Mesendoderm (in vitro differentiated cells): ENCODE results near the gene NUDT19.
A peak's percentile ranks its signal among the peaks of the same experiment; 100 is the strongest.

Source experiments
- DNase-seq: peaks from one replicate; pipeline ENCODE4 v3.0.0; 2013
- H2AK5ac ChIP-seq: 2 replicates; pipeline ENCODE4 v1.6.1; 2013; ENCODE audit warnings: low read length, inconsistent platforms
- H2BK120ac ChIP-seq: 2 replicates; pipeline ENCODE4 v1.6.1; 2013; ENCODE audit warnings: low read depth, mild to moderate bottlenecking, low read length, moderate library complexity, mixed read lengths
- H2BK15ac ChIP-seq: replicated peaks from 2 replicates; pipeline ENCODE4 v1.6.1; 2013; ENCODE audit warnings: low read depth, mild to moderate bottlenecking, moderate library complexity
- H2BK5ac ChIP-seq: 2 replicates; pipeline ENCODE4 v1.6.1; 2013; ENCODE audit warnings: low read length, inconsistent platforms
- H3K18ac ChIP-seq: 2 replicates; pipeline ENCODE4 v1.6.1; 2013; ENCODE audit warnings: mild to moderate bottlenecking, low read length, mixed read lengths
- H3K23ac ChIP-seq: one replicate; pipeline ENCODE4 v1.6.1; 2013; ENCODE audit warnings: low read length
- H3K27ac ChIP-seq: 2 replicates; pipeline ENCODE4 v1.5.1; 2013; ENCODE audit warnings: low read depth, mild to moderate bottlenecking, inconsistent platforms, low read length, moderate library complexity
- H3K27me3 ChIP-seq: 2 replicates; pipeline ENCODE4 v1.6.1; 2013; ENCODE audit warnings: low read length, control low read depth, mild to moderate bottlenecking, inconsistent platforms; ENCODE audit not compliant: insufficient read depth, poor library complexity
- H3K36me3 ChIP-seq: 2 replicates; pipeline ENCODE4 v1.6.1; 2013; ENCODE audit warnings: low read length, inconsistent platforms; ENCODE audit not compliant: control insufficient read depth, insufficient read depth
- H3K4ac ChIP-seq: one replicate; pipeline ENCODE4 v1.6.1; 2013; ENCODE audit warnings: low read depth, mild to moderate bottlenecking, low read length, moderate library complexity
- H3K4me1 ChIP-seq: 2 replicates; pipeline ENCODE4 v1.6.1; 2013; ENCODE audit warnings: low read depth, low read length, inconsistent platforms; ENCODE audit not compliant: control insufficient read depth
- H3K4me2 ChIP-seq: 2 replicates; pipeline ENCODE4 v1.6.1; 2013; ENCODE audit warnings: low read length
- H3K4me3 ChIP-seq: 2 replicates; pipeline ENCODE4 v1.5.1; 2013; ENCODE audit warnings: mild to moderate bottlenecking, low read length
- H3K56ac ChIP-seq: one replicate; pipeline ENCODE4 v1.6.1; 2013; ENCODE audit warnings: low read length
- H3K79me1 ChIP-seq: 2 replicates; pipeline ENCODE4 v1.6.1; 2013; ENCODE audit warnings: low read length, inconsistent platforms
- H3K79me2 ChIP-seq: 2 replicates; pipeline ENCODE4 v1.6.1; 2013; ENCODE audit warnings: mild to moderate bottlenecking, low read length; ENCODE audit not compliant: control insufficient read depth, insufficient read depth
- H3K9ac ChIP-seq: 2 replicates; pipeline ENCODE4 v1.6.1; 2013; ENCODE audit warnings: low read length, inconsistent platforms
- H4K5ac ChIP-seq: one replicate; pipeline ENCODE4 v1.6.1; 2013; ENCODE audit warnings: low read length
- H4K8ac ChIP-seq: one replicate; pipeline ENCODE4 v1.6.1; 2013; ENCODE audit warnings: low read depth, mild to moderate bottlenecking, control low read depth, low read length, moderate library complexity
- WGBS: extraction: QIAGEN DNeasy Blood & Tissue Kit; methylation state at CpG from one replicate; pipeline ENCODE4 v1.1.7; 2013; ENCODE audit warnings: low lambda C conversion rate, missing lambda C conversion rate; ENCODE audit not compliant: insufficient coverage; ENCODE audit errors: extremely low coverage; 5-methylcytosine and 5-hydroxymethylcytosine counted together

Gene NUDT19

DNA sequence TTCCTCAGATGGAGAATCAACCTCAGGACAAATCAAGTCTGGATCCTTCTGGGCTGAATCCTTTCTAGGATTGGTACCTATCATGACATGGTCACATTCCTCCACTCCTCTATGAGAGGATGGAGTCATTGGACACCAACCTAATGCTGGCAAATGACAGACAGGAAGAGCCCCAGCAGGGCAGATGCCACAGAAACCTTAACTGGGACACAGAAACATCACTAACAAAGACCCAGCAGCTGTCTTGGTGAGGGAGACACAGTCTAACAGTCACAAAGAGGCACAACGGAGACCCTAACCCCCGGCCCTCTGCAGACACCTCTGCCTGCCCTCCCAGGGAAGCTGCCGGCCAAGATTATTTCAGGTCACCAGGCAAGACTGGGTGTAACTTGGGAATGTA lies 18.8 kb upstream of the NUDT19 start:
- Histone ChIP-seq H2BK15ac (no peak overlapping the region), H3K36me3 (no peaks in the 10 kb centered on the region), H2BK5ac (no peak overlapping the region), H3K79me1 (peaks cover 23% of the 10 kb centered on the region), H3K56ac (no peak overlapping the region), H3K4ac (no peak overlapping the region), H4K8ac (no peak overlapping the region), H3K27ac (no peak overlapping the region), H3K18ac (no peak overlapping the region), H3K27me3 (peaks cover 19% of the 10 kb centered on the region), H3K9ac (no peak overlapping the region), H3K4me2 (no peak overlapping the region), H3K4me1 (peaks cover 6% of the 10 kb centered on the region), H3K79me2 (peaks cover 27% of the 10 kb centered on the region), H3K4me3 (no peak overlapping the region), H4K5ac (no peak overlapping the region), H3K23ac (no peak overlapping the region), H2AK5ac (no peak overlapping the region), H2BK120ac (no peak overlapping the region)
- WGBS, result no CpG with 5 or more reads among the region's 3 CpGs
- no peak for DNase-seq

GRCh38 chr19:32673573-32673972 lies 18.0 kb upstream of the NUDT19 start:
- Histone ChIP-seq H2AK5ac (no peak overlapping the region), H3K27me3 (peaks cover 19% of the 10 kb centered on the region), H3K18ac (no peak overlapping the region), H3K9ac (peak overlapping the region; percentile 1), H2BK5ac (no peak overlapping the region), H3K23ac (no peak overlapping the region), H3K79me2 (peaks cover 27% of the 10 kb centered on the region), H3K4me2 (no peak overlapping the region), H3K56ac (peak overlapping the region; percentile 93), H3K4me1 (peaks cover 6% of the 10 kb centered on the region), H2BK120ac (no peak overlapping the region), H3K27ac (no peak overlapping the region), H4K8ac (no peak overlapping the region), H3K36me3 (no peaks in the 10 kb centered on the region), H3K79me1 (peaks cover 23% of the 10 kb centered on the region), H3K4ac (no peak overlapping the region), H2BK15ac (no peak overlapping the region), H4K5ac (no peak overlapping the region), H3K4me3 (no peak overlapping the region)
- DNase-seq, result no peak
- WGBS, result no CpG with 5 or more reads among the region's 10 CpGs

- no peak overlapping the region for H4K5ac ChIP-seq
- no peak overlapping the region for H4K8ac ChIP-seq
- no peak overlapping the region for H3K4ac ChIP-seq
- peak overlapping the region; percentile 18 for H3K18ac ChIP-seq
- peak overlapping the region; percentile 86 for H3K4me3 ChIP-seq
- peak overlapping the region; percentile 67 for H3K4me2 ChIP-seq
- H3K27me3 ChIP-seq, result peaks cover 19% of the 10 kb centered on the region
- no peak overlapping the region for H2BK15ac ChIP-seq
- no peak overlapping the region for H3K23ac ChIP-seq
- no peak overlapping the region for H2BK5ac ChIP-seq
- H3K27ac ChIP-seq, result no peak overlapping the region
- no peak overlapping the region for H2AK5ac ChIP-seq
- H2BK120ac ChIP-seq, result no peak overlapping the region
- no peaks in the 10 kb centered on the region for H3K36me3 ChIP-seq
- peaks cover 20% of the 10 kb centered on the region for H3K79me1 ChIP-seq
- peak overlapping the region; percentile 83 for H3K9ac ChIP-seq
- no CpG with 5 or more reads among the region's 67 CpGs for WGBS
- peak overlapping the region; percentile 93 for H3K56ac ChIP-seq
- peaks cover 6% of the 10 kb centered on the region for H3K4me1 ChIP-seq
- DNase-seq, result no peak
- H3K79me2 ChIP-seq, result peaks cover 22% of the 10 kb centered on the region
Measured at GRCh38 chr19:32674153-32674930, 17.3 kb upstream of the NUDT19 start.

GRCh38 chr19:32674931-32675719 lies 16.5 kb upstream of the NUDT19 start, which contains the start of gene ANKRD27:
Gene ANKRD27 (minus strand): TSS chr19:32675180. CDS start chr19:32659015, 16,165 bp downstream.
- H2BK15ac ChIP-seq, result no peak within 1 kb of the TSS
- peaks cover 6% of the 10 kb centered on the region for H3K4me1 ChIP-seq
- DNase-seq, result peak; percentile 99
- H3K9ac ChIP-seq, result peak within 1 kb of the TSS; percentile 83
- no peak within 1 kb of the TSS for H2AK5ac ChIP-seq
- H3K23ac ChIP-seq, result peak within 1 kb of the TSS; percentile 45
- H3K4ac ChIP-seq, result no peak within 1 kb of the TSS
- no peak within 1 kb of the TSS for H3K27ac ChIP-seq
- H3K4me2 ChIP-seq, result peak within 1 kb of the TSS; percentile 93
- H3K36me3 ChIP-seq, result no peaks in the 10 kb centered on the region
- no CpG with 5 or more reads among the region's 75 CpGs for WGBS
- peaks cover 19% of the 10 kb centered on the region for H3K27me3 ChIP-seq
- H2BK120ac ChIP-seq, result no peak within 1 kb of the TSS
- H3K56ac ChIP-seq, result peak within 1 kb of the TSS; percentile 93
- no peak within 1 kb of the TSS for H4K5ac ChIP-seq
- peak within 1 kb of the TSS; percentile 18 for H3K18ac ChIP-seq
- peaks cover 22% of the 10 kb centered on the region for H3K79me2 ChIP-seq
- no peak within 1 kb of the TSS for H2BK5ac ChIP-seq
- H4K8ac ChIP-seq, result no peak within 1 kb of the TSS
- peak within 1 kb of the TSS; percentile 86 for H3K4me3 ChIP-seq
- peaks cover 20% of the 10 kb centered on the region for H3K79me1 ChIP-seq

DNA sequence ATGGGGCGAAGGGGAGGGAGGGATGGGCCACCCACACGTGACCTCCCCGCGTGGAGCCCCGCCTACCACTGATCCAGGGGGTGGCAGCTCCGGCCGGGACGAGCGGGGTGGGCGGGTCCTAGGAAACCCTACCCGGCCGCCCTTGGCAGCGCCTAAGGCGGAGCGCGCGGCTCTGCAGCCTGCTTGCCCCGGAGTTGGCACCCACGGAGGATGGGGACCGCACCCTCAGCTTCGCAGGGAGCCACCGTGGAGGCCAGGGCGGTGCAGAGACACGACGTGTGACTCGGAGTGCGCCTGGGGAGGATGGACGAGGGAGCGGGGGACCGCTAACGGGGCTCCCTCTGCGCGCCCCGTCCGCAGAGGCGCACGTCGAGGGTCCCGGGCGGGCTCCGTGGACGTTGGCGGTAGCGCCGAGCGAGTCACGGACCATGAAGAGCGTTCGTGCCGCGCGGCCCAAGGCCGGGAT lies 15.9 kb upstream of the NUDT19 start, which contains the start of gene RGS9BP:
Gene RGS9BP (plus strand): TSS at position 129 of the 466 bp plus-strand sequence. CDS start 416 bp downstream, outside the sequence.
- H3K36me3 ChIP-seq, result no peaks in the 10 kb centered on the region
- H4K8ac ChIP-seq, result no peak within 1 kb of the TSS
- peaks cover 19% of the 10 kb centered on the region for H3K27me3 ChIP-seq
- peak within 1 kb of the TSS; percentile 93 for H3K4me2 ChIP-seq
- H2AK5ac ChIP-seq, result no peak within 1 kb of the TSS
- WGBS, result no CpG with 5 or more reads among the region's 53 CpGs
- H3K9ac ChIP-seq, result peak within 1 kb of the TSS; percentile 83
- no peak within 1 kb of the TSS for H3K27ac ChIP-seq
- H3K79me1 ChIP-seq, result peaks cover 20% of the 10 kb centered on the region
- H2BK5ac ChIP-seq, result no peak within 1 kb of the TSS
- H3K4me1 ChIP-seq, result peaks cover 6% of the 10 kb centered on the region
- peak within 1 kb of the TSS; percentile 86 for H3K4me3 ChIP-seq
- H3K18ac ChIP-seq, result peak within 1 kb of the TSS; percentile 18
- peak within 1 kb of the TSS; percentile 93 for H3K56ac ChIP-seq
- H2BK15ac ChIP-seq, result no peak within 1 kb of the TSS
- no peak within 1 kb of the TSS for H4K5ac ChIP-seq
- H2BK120ac ChIP-seq, result no peak within 1 kb of the TSS
- H3K4ac ChIP-seq, result no peak within 1 kb of the TSS
- DNase-seq, result peak; percentile 49
- H3K79me2 ChIP-seq, result peaks cover 22% of the 10 kb centered on the region
- peak within 1 kb of the TSS; percentile 45 for H3K23ac ChIP-seq
